HepG2 (cell line): Measurements from ENCODE around the gene GPR17. TPM values are rescaled to one million over a fixed set of nuclear protein-coding genes. Genes with fewer than 3 reads are reported as not detected.
A peak's percentile ranks its signal among the peaks of the same experiment; 100 is the strongest.

Experiments
- FOXM1 ChIP-seq: sonication (generic); formaldehyde crosslinking; IDR thresholded peaks from 2 replicates; pipeline ENCODE4 v1.5.0; 2020; ENCODE audit warnings: missing genetic modification reagents
- GFI1 ChIP-seq: sonication (generic); formaldehyde crosslinking; IDR thresholded peaks from 2 replicates; pipeline ENCODE4 v1.5.0; 2020; ENCODE audit warnings: missing genetic modification reagents, mild to moderate bottlenecking, borderline replicate concordance
- GLI4 ChIP-seq: sonication (generic); formaldehyde crosslinking; IDR thresholded peaks from 2 replicates; pipeline ENCODE4 v1.5.1; 2020; ENCODE audit warnings: missing genetic modification reagents, mild to moderate bottlenecking, moderate library complexity, borderline replicate concordance
- HNF4A ChIP-seq: sonication (generic); formaldehyde crosslinking; IDR thresholded peaks from 2 replicates; pipeline ENCODE4 v1.4.0; 2020; ENCODE audit warnings: missing genetic modification reagents
- SALL2 ChIP-seq: sonication (generic); formaldehyde crosslinking; IDR thresholded peaks from 2 replicates; pipeline ENCODE4 v1.8.1; 2023; ENCODE audit warnings: mild to moderate bottlenecking, missing genetic modification reagents, inconsistent platforms
- SAP130 ChIP-seq: IDR thresholded peaks from 2 replicates; pipeline ENCODE4 v1.6.1; 2016; ENCODE audit warnings: low read depth
- SMARCE1 ChIP-seq: fragments of 450-650 bp; IDR thresholded peaks from 2 replicates; pipeline ENCODE4 v1.6.1; 2017; ENCODE audit warnings: borderline replicate concordance
- SOX13 ChIP-seq, 3 experiments: fragments of 450-650 bp in 1 of 3; sonication (generic) in 1 of 3; formaldehyde crosslinking in 1 of 3; IDR thresholded peaks in 2 of 3; conservative IDR thresholded peaks in 1 of 3; 2 replicates each; pipeline versions ENCODE4 v1.5.0 to v1.6.1; 2016 to 2020; ENCODE audit warnings: antibody characterized with exemption in 1 of 3, mild to moderate bottlenecking in 1 of 3, missing compliant biosample characterization in 1 of 3, missing genetic modification reagents in 1 of 3, moderate library complexity in 1 of 3
- ZKSCAN1 ChIP-seq: fragments of 150-350 bp; IDR thresholded peaks from 2 replicates; pipeline ENCODE4 v1.6.1; 2014; ENCODE audit warnings: low read length
- ZNF337 ChIP-seq: sonication (generic); formaldehyde crosslinking; IDR thresholded peaks from 2 replicates; pipeline ENCODE4 v1.5.1; 2020; ENCODE audit warnings: missing genetic modification reagents, low read depth, mild to moderate bottlenecking, borderline replicate concordance
- ZNF501 ChIP-seq: sonication (generic); formaldehyde crosslinking; IDR thresholded peaks from 2 replicates; pipeline ENCODE4 v1.5.1; 2020; ENCODE audit warnings: mild to moderate bottlenecking, moderate library complexity, missing genetic modification reagents
- ZNF720 ChIP-seq: sonication (generic); formaldehyde crosslinking; IDR thresholded peaks from 2 replicates; pipeline ENCODE4 v1.4.0; 2020; ENCODE audit warnings: missing genetic modification reagents
- ZNF75D ChIP-seq: sonication (generic); formaldehyde crosslinking; IDR thresholded peaks from 2 replicates; pipeline ENCODE4 v1.8.1; 2023; ENCODE audit warnings: missing genetic modification reagents, mild to moderate bottlenecking, borderline replicate concordance
- polyA plus RNA-seq, 8 experiments: library from polyadenylated mRNA; depleted of rRNA in 3 of 8; stranded (reverse) in 7 of 8; unstranded in 1 of 8; fragments of >200 nt; fragmentation: Illumina TruSeq in 4 of 8; extraction: Trizol in 4 of 8; gene quantifications; 2 replicates each; pipeline versions ENCODE4 v1.2.1 to v1.2.3, GENCODE V29; 2011 to 2016; ENCODE audit warnings: low read depth in 4 of 8, missing spikeins in 1 of 8, mixed read lengths in 1 of 8; ENCODE audit not compliant: insufficient read depth in 1 of 8
- total RNA-seq, 5 experiments: library from RNA; depleted of rRNA; stranded (reverse); fragments of >200 nt; fragmentation: Illumina TruSeq; extraction: Trizol; gene quantifications; 2 replicates each; pipeline ENCODE4 v1.2.3, GENCODE V29; 2016; ENCODE audit warnings: low read depth in 1 of 5
- TF ChIP-seq, protein P1 (sequence below): fragments of 450-650 bp; IDR thresholded peaks from 2 replicates; pipeline ENCODE4 v1.6.1; 2017
- TF ChIP-seq, protein P2 (sequence below): sonication (generic); formaldehyde crosslinking; IDR thresholded peaks from 2 replicates; pipeline ENCODE4 v1.4.0; 2020; ENCODE audit warnings: missing genetic modification reagents
- TF ChIP-seq, protein P3 (sequence below): sonication (generic); formaldehyde crosslinking; IDR thresholded peaks from 2 replicates; pipeline ENCODE4; 2020; ENCODE audit warnings: missing genetic modification reagents, mild to moderate bottlenecking, borderline replicate concordance
- TF ChIP-seq, protein P4 (sequence below): sonication (generic); formaldehyde crosslinking; IDR thresholded peaks from 2 replicates; pipeline ENCODE4 v1.8.0; 2022; ENCODE audit warnings: mild to moderate bottlenecking, missing genetic modification reagents, borderline replicate concordance
- TF ChIP-seq, protein P5 (sequence below): sonication (generic); formaldehyde crosslinking; IDR thresholded peaks from 2 replicates; pipeline ENCODE4 v1.4.0; 2020; ENCODE audit warnings: missing genetic modification reagents, mild to moderate bottlenecking, borderline replicate concordance

The GPR17 gene
- total and polyA plus RNA-seq, 2 of the 13 experiments (the other 11 are each of a cell fraction or from before 2014, with no cell fraction given): not detected

DNA sequence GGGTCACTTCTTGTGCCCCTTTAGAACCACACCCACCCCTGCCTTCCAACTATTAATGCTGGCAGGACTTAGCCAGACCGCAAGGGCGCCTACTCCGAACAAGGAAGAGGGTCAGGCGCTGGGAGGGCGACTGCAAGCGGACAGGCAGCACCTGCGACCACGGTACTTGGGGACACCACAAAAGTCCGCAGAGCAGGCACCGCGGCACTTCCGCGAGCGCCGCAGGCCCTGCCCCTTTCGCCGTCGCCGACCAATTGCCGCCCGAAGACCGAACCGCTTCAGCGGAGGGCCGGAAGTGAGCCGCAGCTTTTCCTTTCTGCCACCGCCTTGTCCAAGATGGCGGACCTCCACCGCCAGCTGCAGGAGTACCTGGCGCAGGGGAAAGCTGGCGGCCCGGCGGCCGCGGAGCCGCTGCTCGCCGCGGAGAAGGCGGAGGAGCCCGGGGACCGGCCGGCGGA lies 55.3 kb downstream of the GPR17 start, which contains the start of gene SFT2D3 (continued):
- TF ChIP-seq, protein P1, sequence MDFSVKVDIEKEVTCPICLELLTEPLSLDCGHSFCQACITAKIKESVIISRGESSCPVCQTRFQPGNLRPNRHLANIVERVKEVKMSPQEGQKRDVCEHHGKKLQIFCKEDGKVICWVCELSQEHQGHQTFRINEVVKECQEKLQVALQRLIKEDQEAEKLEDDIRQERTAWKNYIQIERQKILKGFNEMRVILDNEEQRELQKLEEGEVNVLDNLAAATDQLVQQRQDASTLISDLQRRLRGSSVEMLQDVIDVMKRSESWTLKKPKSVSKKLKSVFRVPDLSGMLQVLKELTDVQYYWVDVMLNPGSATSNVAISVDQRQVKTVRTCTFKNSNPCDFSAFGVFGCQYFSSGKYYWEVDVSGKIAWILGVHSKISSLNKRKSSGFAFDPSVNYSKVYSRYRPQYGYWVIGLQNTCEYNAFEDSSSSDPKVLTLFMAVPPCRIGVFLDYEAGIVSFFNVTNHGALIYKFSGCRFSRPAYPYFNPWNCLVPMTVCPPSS: no peak
- TF ChIP-seq, protein P2, sequence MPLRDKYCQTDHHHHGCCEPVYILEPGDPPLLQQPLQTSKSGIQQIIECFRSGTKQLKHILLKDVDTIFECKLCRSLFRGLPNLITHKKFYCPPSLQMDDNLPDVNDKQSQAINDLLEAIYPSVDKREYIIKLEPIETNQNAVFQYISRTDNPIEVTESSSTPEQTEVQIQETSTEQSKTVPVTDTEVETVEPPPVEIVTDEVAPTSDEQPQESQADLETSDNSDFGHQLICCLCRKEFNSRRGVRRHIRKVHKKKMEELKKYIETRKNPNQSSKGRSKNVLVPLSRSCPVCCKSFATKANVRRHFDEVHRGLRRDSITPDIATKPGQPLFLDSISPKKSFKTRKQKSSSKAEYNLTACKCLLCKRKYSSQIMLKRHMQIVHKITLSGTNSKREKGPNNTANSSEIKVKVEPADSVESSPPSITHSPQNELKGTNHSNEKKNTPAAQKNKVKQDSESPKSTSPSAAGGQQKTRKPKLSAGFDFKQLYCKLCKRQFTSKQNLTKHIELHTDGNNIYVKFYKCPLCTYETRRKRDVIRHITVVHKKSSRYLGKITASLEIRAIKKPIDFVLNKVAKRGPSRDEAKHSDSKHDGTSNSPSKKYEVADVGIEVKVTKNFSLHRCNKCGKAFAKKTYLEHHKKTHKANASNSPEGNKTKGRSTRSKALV: no peak; the same call in 1 of the 2 replicates
- TF ChIP-seq ZKSCAN1 (no peak), SOX13 (IDR thresholded peaks at IDR 0.05) (no peak), SOX13 (CRISPR knock-in tag; conservative IDR thresholded peaks at IDR 0.05 in 1 of 2, IDR thresholded peaks at IDR 0.05 in 1 of 2) (peak in 1 of 2 experiments; percentile 50; a peak in 2 of 4 replicates), SMARCE1 (no peak), ZNF720 (CRISPR knock-in tag) (no peak), FOXM1 (CRISPR knock-in tag) (no peak; the same call in 1 of the 2 replicates), HNF4A (CRISPR knock-in tag) (peak; percentile 35; the same call in 1 of the 2 replicates), ZNF75D (CRISPR knock-in tag) (no peak), SAP130 (CRISPR knock-in tag) (peak; percentile 93), ZNF337 (CRISPR knock-in tag) (no peak), GFI1 (CRISPR knock-in tag) (peak; percentile 55; the same call in 1 of the 2 replicates), ZNF501 (CRISPR knock-in tag) (peak; percentile 91), SALL2 (CRISPR knock-in tag) (no peak; the same call in 1 of the 2 replicates), GLI4 (no peak)
- TF ChIP-seq, protein P3, sequence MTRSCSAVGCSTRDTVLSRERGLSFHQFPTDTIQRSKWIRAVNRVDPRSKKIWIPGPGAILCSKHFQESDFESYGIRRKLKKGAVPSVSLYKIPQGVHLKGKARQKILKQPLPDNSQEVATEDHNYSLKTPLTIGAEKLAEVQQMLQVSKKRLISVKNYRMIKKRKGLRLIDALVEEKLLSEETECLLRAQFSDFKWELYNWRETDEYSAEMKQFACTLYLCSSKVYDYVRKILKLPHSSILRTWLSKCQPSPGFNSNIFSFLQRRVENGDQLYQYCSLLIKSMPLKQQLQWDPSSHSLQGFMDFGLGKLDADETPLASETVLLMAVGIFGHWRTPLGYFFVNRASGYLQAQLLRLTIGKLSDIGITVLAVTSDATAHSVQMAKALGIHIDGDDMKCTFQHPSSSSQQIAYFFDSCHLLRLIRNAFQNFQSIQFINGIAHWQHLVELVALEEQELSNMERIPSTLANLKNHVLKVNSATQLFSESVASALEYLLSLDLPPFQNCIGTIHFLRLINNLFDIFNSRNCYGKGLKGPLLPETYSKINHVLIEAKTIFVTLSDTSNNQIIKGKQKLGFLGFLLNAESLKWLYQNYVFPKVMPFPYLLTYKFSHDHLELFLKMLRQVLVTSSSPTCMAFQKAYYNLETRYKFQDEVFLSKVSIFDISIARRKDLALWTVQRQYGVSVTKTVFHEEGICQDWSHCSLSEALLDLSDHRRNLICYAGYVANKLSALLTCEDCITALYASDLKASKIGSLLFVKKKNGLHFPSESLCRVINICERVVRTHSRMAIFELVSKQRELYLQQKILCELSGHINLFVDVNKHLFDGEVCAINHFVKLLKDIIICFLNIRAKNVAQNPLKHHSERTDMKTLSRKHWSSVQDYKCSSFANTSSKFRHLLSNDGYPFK (CRISPR knock-in tag): peak; percentile 99
- TF ChIP-seq, protein P4, sequence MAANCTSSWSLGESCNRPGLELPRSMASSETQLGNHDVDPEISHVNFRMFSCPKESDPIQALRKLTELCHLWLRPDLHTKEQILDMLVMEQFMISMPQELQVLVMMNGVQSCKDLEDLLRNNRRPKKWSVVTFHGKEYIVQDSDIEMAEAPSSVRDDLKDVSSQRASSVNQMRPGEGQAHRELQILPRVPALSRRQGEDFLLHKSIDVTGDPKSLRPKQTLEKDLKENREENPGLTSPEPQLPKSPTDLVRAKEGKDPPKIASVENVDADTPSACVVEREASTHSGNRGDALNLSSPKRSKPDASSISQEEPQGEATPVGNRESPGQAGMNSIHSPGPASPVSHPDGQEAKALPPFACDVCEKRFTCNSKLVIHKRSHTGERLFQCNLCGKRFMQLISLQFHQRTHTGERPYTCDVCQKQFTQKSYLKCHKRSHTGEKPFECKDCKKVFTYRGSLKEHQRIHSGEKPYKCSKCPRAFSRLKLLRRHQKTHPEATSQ (CRISPR knock-in tag): 0 out of 2 replicates have a peak, but pooled peaks have one; percentile 21
- TF ChIP-seq, protein P5, sequence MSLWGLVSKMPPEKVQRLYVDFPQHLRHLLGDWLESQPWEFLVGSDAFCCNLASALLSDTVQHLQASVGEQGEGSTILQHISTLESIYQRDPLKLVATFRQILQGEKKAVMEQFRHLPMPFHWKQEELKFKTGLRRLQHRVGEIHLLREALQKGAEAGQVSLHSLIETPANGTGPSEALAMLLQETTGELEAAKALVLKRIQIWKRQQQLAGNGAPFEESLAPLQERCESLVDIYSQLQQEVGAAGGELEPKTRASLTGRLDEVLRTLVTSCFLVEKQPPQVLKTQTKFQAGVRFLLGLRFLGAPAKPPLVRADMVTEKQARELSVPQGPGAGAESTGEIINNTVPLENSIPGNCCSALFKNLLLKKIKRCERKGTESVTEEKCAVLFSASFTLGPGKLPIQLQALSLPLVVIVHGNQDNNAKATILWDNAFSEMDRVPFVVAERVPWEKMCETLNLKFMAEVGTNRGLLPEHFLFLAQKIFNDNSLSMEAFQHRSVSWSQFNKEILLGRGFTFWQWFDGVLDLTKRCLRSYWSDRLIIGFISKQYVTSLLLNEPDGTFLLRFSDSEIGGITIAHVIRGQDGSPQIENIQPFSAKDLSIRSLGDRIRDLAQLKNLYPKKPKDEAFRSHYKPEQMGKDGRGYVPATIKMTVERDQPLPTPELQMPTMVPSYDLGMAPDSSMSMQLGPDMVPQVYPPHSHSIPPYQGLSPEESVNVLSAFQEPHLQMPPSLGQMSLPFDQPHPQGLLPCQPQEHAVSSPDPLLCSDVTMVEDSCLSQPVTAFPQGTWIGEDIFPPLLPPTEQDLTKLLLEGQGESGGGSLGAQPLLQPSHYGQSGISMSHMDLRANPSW (CRISPR knock-in tag): peak; percentile 44; the same call in 1 of the 2 replicates
